Subcutaneous adipose tissue (tissue), 4 donors: ENCODE measurements around the gene DAAM1. TPM values are rescaled to one million over a fixed set of nuclear protein-coding genes. Genes with fewer than 3 reads are reported as not detected.

Experiments used
- total RNA-seq, 4 donors: library from RNA; depleted of rRNA; stranded (reverse); fragments of >200 nt; gene quantifications; one replicate each; pipeline ENCODE4 v1.1.0, GENCODE V29; 2016
- TF ChIP-seq, protein P1 (sequence below): fragments of 450-650 bp; IDR thresholded peaks from one replicate; pipeline ENCODE4 v1.5.1; 2016; ENCODE audit warnings: low read depth, mild to moderate bottlenecking, control low read depth, antibody characterized with exemption, moderate library complexity

DAAM1 gene
- total RNA-seq, 4 donors from 2014 or later = 42.3 to 98.0 (median 59.0) TPM

DNA sequence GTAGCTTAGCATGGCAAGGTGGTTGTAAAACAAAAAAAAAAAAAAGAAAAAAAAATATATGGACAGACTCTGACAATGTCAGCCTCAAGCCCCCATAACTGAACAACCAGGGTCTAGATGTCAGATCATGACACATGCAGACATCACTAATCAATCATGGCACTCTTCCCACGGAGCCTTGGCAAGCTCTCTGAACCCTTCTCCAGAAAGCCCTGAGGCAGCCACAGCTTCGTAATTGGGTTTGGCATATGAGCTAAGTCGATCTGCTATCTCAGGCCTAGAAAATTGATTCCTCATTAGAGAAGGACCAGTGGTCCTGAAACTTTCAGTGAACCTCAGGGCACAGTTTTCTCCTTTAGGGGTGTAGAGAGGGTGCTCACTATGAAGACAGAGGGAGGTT is 164.5 kb downstream of the DAAM1 start:
- TF ChIP-seq, protein P1, sequence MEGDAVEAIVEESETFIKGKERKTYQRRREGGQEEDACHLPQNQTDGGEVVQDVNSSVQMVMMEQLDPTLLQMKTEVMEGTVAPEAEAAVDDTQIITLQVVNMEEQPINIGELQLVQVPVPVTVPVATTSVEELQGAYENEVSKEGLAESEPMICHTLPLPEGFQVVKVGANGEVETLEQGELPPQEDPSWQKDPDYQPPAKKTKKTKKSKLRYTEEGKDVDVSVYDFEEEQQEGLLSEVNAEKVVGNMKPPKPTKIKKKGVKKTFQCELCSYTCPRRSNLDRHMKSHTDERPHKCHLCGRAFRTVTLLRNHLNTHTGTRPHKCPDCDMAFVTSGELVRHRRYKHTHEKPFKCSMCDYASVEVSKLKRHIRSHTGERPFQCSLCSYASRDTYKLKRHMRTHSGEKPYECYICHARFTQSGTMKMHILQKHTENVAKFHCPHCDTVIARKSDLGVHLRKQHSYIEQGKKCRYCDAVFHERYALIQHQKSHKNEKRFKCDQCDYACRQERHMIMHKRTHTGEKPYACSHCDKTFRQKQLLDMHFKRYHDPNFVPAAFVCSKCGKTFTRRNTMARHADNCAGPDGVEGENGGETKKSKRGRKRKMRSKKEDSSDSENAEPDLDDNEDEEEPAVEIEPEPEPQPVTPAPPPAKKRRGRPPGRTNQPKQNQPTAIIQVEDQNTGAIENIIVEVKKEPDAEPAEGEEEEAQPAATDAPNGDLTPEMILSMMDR = no peak

DNA sequence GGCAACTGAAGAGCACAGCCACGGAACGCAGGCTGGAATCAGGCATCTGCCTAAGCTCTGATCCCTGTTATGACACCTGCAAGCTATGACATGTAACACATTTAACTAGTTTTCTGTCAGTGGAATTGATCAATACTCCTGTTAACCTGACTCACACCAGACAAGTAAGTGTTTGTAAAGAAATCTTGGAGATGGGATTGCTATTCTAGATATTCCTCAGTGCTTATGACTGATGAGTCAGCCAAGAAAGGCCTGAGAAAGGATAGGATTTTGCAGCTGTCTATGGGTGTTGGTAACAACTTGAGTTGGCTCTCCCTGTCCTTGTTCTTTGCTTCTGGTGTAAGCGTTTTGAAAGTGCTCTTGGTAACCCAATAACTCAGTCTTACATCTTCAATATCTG is 166.2 kb downstream of the DAAM1 start:
- TF ChIP-seq, protein P1 = no peak

GRCh38 chr14:59355091-59355490 is 166.6 kb downstream of the DAAM1 start:
- TF ChIP-seq, protein P1 = no peak

- TF ChIP-seq, protein P1 = no peak
Measured at GRCh38 chr14:59356312-59356711, 167.8 kb downstream of the DAAM1 start.

GRCh38 chr14:59356767-59357166 is 168.3 kb downstream of the DAAM1 start:
- TF ChIP-seq, protein P1 = no peak

- TF ChIP-seq, protein P1 = no peak
Measured at GRCh38 chr14:59358102-59358501, 169.6 kb downstream of the DAAM1 start.

DNA sequence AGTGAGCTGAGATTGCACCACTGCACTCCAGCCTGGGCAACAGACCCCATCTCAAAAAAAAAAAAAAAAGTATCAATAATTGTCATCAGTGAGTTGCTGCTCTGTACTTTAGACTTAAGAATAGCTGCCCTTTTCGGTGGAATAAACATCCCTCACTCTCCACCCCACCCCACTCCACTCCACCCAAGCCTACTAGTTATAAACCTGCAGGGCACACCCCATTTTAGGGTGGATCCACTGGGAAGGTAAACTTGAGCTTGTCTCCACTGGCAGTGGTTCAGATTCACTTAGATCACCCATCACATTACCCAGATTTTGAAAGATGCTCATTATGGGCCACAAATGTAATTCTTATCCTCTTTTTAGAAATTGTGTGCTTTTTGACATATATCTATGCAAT is 170.3 kb downstream of the DAAM1 start:
- TF ChIP-seq, protein P1 = no peak
